Glomerular visceral epithelial cell (primary cell): ENCODE data around the gene RCAN1.
"Not testable (repeated sequence)": the region's sequence is repeated elsewhere in the genome, so short reads cannot be mapped to it uniquely, and the experiment has no call there.

Experiments
- DNase-seq: peaks from one replicate; pipeline ENCODE4 v3.0.0-alpha.2; 2016; ENCODE audit errors: extremely low spot score

The RCAN1 gene

DNA sequence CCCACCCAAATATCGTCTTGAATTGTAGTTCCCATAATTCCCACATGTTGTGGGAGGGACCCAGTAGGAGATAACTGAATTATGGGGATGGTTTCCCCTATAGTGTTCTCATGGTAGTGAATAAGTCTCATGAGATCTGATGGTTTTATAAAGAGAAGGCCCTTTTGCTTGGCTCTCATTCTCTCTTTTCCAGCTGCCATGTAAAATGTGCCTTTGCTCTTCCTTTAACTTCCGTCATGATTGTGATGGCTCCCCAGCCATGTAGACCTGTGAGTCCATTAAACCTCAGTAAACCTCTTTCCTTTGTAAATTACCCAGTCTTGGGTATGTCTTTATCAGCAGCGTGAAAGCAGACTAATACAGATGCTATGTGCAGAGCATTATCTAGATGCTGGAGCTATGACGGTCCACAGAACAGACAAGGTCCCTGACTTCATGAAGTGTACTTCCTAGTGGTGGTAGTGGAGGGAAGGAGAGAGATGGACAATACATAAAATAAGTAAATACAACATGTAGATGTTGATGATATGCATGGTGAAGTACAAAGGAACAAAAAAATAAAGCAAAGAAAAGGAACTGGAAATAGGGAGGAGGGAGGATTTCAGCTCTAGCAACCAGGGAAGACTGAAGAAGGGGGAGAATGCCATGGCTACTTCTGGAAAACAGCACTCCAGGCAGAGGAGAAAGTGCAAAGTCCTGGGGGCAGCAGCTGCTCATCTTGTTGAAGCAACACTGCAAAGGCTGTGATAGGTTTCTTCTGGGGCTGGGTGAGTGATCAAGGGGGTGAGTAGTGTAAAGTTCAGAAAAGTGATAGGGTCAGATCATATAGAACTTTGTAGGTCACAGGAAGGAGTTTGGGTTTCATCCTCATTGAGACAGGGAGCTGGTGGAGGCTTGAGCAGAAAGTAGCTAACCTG, 6.8 kb upstream of the RCAN1 start:
- DNase-seq: no peak

GRCh38 chr21:34619841-34620665, 5.1 kb upstream of the RCAN1 start:
- DNase-seq: no peak

GRCh38 chr21:34618941-34619340, 4.0 kb upstream of the RCAN1 start:
- no peak for DNase-seq

- DNase-seq: no peak
Observed at GRCh38 chr21:34617753-34618339, 2.9 kb upstream of the RCAN1 start.

- no peak for DNase-seq
Observed at GRCh38 chr21:34615487-34615814, 538 bp upstream of the RCAN1 start.

DNA sequence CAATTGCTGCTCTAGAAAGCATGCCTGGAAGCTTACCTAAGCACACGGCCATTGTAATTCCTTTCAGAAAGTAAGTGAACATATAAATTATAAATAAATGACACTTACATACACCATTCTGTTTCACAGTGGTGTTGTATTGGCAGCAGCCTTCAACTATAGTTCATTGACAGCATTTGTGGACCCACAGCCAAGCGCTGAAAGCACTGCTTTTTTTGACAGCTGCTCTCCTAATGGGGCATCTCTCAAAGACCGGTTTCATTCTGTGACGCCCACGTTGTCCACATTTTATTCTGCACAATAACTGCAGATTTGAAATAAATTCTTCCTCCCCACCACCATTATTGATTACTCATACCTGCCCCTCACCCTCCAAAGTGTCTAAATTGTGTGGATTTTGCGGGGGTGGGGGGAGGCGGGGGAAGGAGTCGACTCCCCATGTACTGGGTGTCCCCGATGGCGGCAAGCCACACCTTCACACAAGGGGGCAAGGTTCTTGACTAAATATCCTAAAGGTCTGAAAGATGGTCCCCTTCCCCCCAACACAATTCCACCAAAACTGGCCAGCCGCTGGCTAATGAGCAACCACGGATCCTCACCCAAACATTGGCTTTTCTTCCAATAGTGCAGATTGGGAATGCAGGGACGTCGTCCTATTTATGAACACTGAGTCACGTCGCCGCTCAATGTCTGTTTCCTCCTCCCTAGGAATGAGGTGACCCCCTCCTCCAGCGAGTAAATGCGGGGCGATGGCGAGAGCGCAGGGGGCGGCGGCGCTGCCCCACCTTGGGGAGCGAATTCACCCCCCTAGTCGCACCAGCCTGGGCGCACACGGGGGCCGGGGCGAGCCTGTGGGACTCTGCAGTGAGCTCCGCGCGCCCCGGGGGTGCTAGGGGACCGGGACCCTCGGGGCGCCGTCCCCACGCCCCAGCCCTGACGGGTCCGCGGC, 960 bp downstream of the RCAN1 start:
- DNase-seq: no peak

GRCh38 chr21:34612557-34612956, 2.4 kb downstream of the RCAN1 start:
- no peak for DNase-seq

DNA sequence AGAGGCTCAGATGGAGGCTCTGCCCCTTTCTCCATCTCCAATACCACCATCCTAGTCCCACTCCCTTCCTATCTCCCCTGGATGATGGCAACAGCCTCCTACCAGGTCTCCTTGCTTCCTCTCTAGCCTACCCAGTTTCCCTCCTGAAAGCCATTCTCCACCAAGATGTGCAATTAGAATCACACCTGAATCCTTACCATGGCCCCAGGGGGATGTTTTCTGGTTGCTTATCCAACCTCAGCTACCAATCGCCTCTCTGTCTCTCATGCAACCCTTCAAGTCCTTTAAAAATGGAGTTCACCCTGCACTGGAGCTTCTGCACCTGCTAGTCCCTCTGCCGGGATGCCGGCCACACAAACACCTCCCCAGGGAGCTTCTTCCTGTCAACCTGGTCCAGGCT, 2.9 kb downstream of the RCAN1 start:
- no peak for DNase-seq

DNA sequence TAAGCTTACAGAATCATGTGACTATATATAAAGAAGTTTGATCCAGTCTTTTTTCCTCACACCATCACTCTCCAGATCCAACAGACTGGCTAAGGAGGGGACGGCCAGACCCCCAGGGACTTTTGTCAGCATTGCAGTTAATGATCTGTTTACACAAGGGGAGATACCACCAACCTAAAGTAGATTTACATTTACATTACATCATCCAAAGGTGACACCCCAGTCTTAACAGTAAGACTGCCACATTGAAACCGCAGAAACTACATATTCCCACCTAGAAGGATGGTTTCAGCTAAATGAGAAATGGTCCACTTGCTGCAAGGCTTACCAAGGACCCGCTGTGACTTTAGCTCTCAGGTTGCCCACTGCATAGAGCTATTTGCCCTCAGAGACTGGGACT, 3.4 kb downstream of the RCAN1 start:
- no peak for DNase-seq

DNA sequence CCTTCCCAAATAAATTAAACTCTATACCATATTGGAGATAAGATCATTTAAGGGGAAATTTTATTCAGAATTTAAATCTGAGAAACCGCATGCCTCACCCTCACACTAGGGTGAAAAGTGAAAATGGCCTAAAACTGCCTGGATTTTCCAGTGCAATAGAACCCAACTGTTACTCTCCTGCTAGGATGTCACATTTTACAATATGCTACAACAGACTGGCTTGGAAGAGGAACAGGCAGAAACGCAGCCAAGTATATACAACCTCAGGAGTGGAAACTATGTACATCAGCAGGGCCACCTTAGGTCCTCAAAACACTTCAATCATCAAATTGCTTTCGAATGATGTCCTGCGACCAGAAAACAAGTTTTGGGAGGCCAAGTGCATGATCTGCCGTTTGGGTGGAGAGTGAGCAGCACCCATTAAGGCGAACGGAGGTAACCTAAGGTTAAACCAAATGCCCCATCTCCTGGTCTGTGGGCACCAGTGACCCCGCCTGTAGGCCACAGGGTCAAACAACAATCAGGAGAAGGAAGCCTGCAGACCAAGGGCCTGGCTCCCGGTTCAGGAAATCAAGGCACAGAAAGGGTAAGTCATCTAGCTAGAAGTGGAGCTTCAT, 4.9 kb downstream of the RCAN1 start:
- no peak for DNase-seq

DNA sequence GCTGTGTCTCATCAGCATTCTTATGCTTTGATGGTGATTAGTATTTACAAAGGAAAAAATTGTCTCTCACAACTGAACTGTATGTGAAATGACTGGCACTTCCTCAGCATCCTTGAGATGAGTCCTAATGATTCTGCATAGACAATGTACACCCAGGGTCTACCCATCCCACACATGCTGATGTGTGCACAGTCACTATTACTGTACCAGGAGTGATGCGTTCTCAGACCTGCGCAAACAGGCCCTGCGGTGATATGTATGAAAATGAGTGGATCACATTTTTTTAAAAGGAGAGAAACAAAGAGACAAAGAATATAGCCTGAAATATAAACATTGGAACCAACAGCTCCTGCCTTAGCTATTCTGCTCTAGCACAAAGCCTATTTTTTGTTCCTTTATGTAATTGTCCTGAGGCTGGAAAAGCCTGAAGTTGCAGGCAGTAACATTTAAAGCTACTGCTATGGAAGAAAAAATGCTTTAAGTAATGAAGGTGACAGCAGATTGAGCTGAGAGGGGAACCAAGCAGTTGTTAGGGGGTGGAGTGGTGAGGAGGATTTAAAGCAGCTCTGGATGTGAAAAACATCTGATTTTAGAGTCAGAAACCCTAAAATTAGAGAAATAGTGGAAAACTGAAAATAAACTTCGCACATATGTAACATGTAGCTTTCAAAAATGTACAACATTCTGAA, 5.5 kb downstream of the RCAN1 start:
- no peak for DNase-seq

DNA sequence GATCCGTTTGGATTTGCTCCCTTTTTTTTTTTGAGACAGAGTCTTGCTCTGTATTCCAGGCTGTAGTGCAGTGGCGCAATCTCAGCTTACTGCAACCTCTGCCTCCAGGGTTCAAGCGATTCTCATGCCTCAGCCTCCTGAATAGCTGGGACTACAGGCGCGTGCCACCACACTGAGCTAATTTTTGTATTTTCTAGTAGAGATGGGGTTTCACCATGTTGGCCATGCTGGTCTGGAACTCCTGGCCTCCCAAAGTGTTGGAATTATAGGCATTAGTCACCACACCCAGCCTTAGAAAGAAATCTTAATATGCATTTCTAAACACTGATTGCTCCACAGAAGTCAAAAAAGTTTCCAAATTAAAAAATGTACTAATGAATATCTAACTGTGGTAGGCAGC, 7.5 kb downstream of the RCAN1 start:
- not testable (repeated sequence) for DNase-seq

DNA sequence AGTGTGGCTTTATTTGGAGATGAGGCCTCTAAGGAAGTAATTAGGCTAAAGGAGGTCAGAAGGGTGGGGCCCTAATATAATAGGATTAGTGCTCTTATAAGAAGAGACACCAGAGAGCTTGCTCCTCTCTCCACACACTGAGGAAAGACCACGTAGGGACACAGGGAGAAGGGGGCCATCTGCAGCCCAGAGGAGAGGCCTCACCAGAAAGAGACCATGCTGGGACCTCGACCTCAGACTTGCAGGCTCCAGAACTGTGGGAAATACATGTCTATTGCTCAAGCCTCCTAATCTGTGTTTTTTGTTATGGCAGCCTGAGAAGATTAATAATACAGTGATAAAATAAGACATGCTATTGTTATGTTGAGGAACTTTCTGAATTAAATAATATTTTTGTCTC, 8.3 kb downstream of the RCAN1 start:
- no peak for DNase-seq

- DNase-seq: no peak
Observed at GRCh38 chr21:34606051-34606450, 8.9 kb downstream of the RCAN1 start.

- not testable (repeated sequence) for DNase-seq
Observed at GRCh38 chr21:34604956-34605355, 10.0 kb downstream of the RCAN1 start.

DNA sequence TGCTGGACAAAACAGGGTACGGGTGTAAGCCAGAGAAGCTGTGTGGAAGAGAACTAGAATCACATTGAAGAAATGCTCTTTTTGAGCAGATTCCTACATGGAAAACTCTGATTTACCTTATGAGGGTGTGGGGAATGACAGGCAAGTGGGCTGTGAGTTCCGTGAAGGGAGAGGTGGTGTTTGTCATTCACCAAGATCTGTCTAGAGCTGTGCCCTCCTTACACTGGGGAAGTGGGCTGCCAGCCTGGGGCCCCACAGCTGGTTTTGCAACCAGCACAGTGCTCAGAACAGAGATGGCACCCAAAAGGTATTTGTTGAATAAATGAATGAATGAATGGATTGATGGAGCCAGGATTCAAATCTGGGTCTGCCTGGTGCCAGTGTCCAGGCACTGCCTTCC, 10.4 kb downstream of the RCAN1 start:
- DNase-seq: no peak

- no peak for DNase-seq
Observed at GRCh38 chr21:34603710-34604057, 11.2 kb downstream of the RCAN1 start.

DNA sequence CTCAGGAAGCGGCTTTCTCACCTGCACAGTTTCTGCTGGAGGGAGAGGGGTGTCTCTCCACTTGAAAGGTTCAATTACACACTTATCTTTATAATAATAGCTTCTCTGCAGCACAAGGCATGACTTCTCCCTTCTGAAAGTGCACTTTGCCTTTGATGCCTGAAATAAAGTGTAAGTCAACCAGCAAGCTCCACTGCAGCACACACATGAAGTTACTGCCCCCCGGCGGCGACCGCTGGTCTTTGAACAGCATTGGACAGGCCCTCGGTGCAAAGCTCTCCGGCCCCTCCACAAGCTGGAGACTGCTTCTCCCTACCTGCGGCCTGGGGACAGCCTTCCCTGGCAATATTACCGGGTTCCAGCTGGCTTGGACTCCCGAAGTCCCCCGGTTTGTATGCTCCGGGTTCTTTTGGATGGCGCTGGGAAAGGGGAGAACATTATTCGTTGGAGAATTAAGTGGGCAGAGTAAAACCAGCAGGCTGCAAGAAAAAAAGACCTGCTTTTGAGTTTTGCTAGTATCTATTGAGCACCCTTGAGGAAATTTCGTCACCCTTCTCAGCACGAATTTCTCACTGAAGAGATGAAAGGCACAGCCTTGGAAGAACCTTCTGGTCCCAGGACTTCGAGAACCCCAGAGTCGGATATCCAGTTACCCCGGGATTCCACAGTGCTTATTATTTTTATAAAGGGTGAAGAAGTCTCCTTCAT, 11.8 kb downstream of the RCAN1 start:
- DNase-seq: peak; percentile 75

- no peak for DNase-seq
Observed at GRCh38 chr21:34602061-34602460, 12.9 kb downstream of the RCAN1 start.

- no peak for DNase-seq
Observed at GRCh38 chr21:34599534-34600101, 15.3 kb downstream of the RCAN1 start.
